GM18873 (cell line): ENCODE results near the gene FN1.
"Not testable (repeated sequence)": the region's sequence is repeated elsewhere in the genome, so short reads cannot be mapped to it uniquely, and the experiment has no call there.

ENCODE experiments used
- ATAC-seq: cut with Tn5 transposase; IDR thresholded peaks from one replicate; pipeline ENCODE4 v1.9.1; 2021; ENCODE audit warnings: mild to moderate bottlenecking, moderate library complexity, moderate number of reproducible peaks; ENCODE audit not compliant: unreplicated experiment, low FRiP score

The FN1 gene

GRCh38 chr2:215370112-215370965, 65.5 kb downstream of the FN1 start:
- ATAC-seq, result no peak

GRCh38 chr2:215369181-215369760, 66.6 kb downstream of the FN1 start:
- no peak for ATAC-seq

GRCh38 chr2:215368493-215368809, 67.4 kb downstream of the FN1 start:
- no peak for ATAC-seq

GRCh38 chr2:215367662-215368492, 68.0 kb downstream of the FN1 start:
- no peak for ATAC-seq

GRCh38 chr2:215366440-215367032, 69.3 kb downstream of the FN1 start:
- no peak for ATAC-seq

- no peak for ATAC-seq
These were observed 70.6 kb downstream of the FN1 start for GRCh38 chr2:215365184-215365658.

- no peak for ATAC-seq
These were observed 71.4 kb downstream of the FN1 start for GRCh38 chr2:215364157-215365155.

- ATAC-seq, result no peak
These were observed 72.3 kb downstream of the FN1 start for GRCh38 chr2:215363461-215364156.

GRCh38 chr2:215363039-215363438, 72.8 kb downstream of the FN1 start:
- ATAC-seq, result no peak

- ATAC-seq, result no peak
These were observed 73.3 kb downstream of the FN1 start for GRCh38 chr2:215362562-215362904.

- ATAC-seq, result no peak
These were observed 73.8 kb downstream of the FN1 start for GRCh38 chr2:215361876-215362561.

GRCh38 chr2:215361211-215361875, 74.5 kb downstream of the FN1 start:
- no peak for ATAC-seq

GRCh38 chr2:215360596-215360995, 75.3 kb downstream of the FN1 start:
- no peak for ATAC-seq

GRCh38 chr2:215360059-215360458, 75.8 kb downstream of the FN1 start:
- ATAC-seq, result not testable (repeated sequence)

- ATAC-seq, result no peak
These were observed 76.3 kb downstream of the FN1 start for GRCh38 chr2:215359576-215359922.

- no peak for ATAC-seq
These were observed 76.8 kb downstream of the FN1 start for GRCh38 chr2:215358891-215359575.

- ATAC-seq, result no peak
These were observed 77.5 kb downstream of the FN1 start for GRCh38 chr2:215358312-215358845.
